Stimulated activated CD4-positive, alpha-beta T cell treated with anti-CD3 and anti-CD28 coated beads, TNF-alpha, amount 100 ng/mL, for 1 hour (primary cell): ENCODE data around the gene JAK2.
"Not testable (repeated sequence)": the region's sequence is repeated elsewhere in the genome, so short reads cannot be mapped to it uniquely, and the experiment has no call there.

ENCODE experiments used
- DNase-seq, 3 donors: peaks; one replicate each; pipeline ENCODE4 v3.0.0-alpha.2; 2020; ENCODE audit warnings: low read depth in 3 of 3, low spot score in 1 of 3

Gene JAK2

GRCh38 chr9:4980086-4980727 is 4.9 kb upstream of the JAK2 start:
- no peak for DNase-seq

GRCh38 chr9:4982721-4983482 is 2.2 kb upstream of the JAK2 start:
- DNase-seq = no peak

- DNase-seq = no peak
These were observed 1.4 kb upstream of the JAK2 start for GRCh38 chr9:4983601-4984165.

- DNase-seq = no peak
These were observed 876 bp upstream of the JAK2 start for GRCh38 chr9:4984171-4984620.

GRCh38 chr9:4985386-4986266 is 554 bp downstream of the JAK2 start:
- no peak for DNase-seq

GRCh38 chr9:4986296-4986695 is 1.2 kb downstream of the JAK2 start:
- no peak for DNase-seq

GRCh38 chr9:4986783-4987182 is 1.7 kb downstream of the JAK2 start:
- DNase-seq = no peak

- peak in 2 of 3 donors; percentile 9 to 30 for DNase-seq
These were observed 2.9 kb downstream of the JAK2 start for GRCh38 chr9:4987961-4988421.

- DNase-seq = no peak
These were observed 7.8 kb downstream of the JAK2 start for GRCh38 chr9:4992872-4993271.

GRCh38 chr9:4994166-4994890 is 9.3 kb downstream of the JAK2 start:
- no peak for DNase-seq

- DNase-seq = no peak
These were observed 12.1 kb downstream of the JAK2 start for GRCh38 chr9:4997196-4997595.

- no peak for DNase-seq
These were observed 12.6 kb downstream of the JAK2 start for GRCh38 chr9:4997631-4998030.

- DNase-seq = no peak
These were observed 17.7 kb downstream of the JAK2 start for GRCh38 chr9:5002811-5003210.

GRCh38 chr9:5004481-5004880 is 19.4 kb downstream of the JAK2 start:
- DNase-seq = no peak

- DNase-seq = no peak
These were observed 23.1 kb downstream of the JAK2 start for GRCh38 chr9:5008202-5008601.

GRCh38 chr9:5013374-5013773 is 28.3 kb downstream of the JAK2 start:
- no peak for DNase-seq

GRCh38 chr9:5015934-5016333 is 30.9 kb downstream of the JAK2 start:
- no peak for DNase-seq

- no peak for DNase-seq
These were observed 40.3 kb downstream of the JAK2 start for GRCh38 chr9:5025416-5025815.

- not testable (repeated sequence) for DNase-seq
These were observed 46.9 kb downstream of the JAK2 start for GRCh38 chr9:5031941-5032340.

- DNase-seq = no peak
These were observed 55.8 kb downstream of the JAK2 start for GRCh38 chr9:5040730-5041389.
